ENCODE measurements around the gene FIGNL1.

- no peak for TF ChIP-seq EZH2 (IDR thresholded peaks at IDR 0.05)
- TF ChIP-seq POLR2AphosphoS5 (IDR thresholded peaks at IDR 0.05; ENCODE audit: borderline replicate concordance, low read depth, low read length) = no peak
- no peak for TF ChIP-seq FOXP2 (optimal IDR thresholded peaks at IDR 0.05; ENCODE audit: control extremely low read depth, extremely low read length, insufficient read depth)
Observed at GRCh38 chr7:50454968-50455367, 4.8 kb upstream of the FIGNL1 start.

Measured in SK-N-MC (cell line).